Testis (tissue), 2 donors: ENCODE measurements around the gene PCBD2.

Experiments
- POLR2A ChIP-seq: fragments of 450-650 bp; IDR thresholded peaks from one replicate; pipeline ENCODE4 v1.6.1; 2017; ENCODE audit warnings: antibody characterized with exemption, mild to moderate bottlenecking, moderate library complexity
- TF ChIP-seq, protein P1 (sequence below), 3 experiments: fragments of 450-650 bp in 2 of 3; fragments of 200-600 bp in 1 of 3; sonication (generic) in 1 of 3; IDR thresholded peaks; one replicate each; pipeline ENCODE4 v1.5.1; 2016 to 2019; ENCODE audit warnings: antibody characterized with exemption in 3 of 3, mild to moderate bottlenecking in 2 of 3, moderate library complexity in 1 of 3

DNA sequence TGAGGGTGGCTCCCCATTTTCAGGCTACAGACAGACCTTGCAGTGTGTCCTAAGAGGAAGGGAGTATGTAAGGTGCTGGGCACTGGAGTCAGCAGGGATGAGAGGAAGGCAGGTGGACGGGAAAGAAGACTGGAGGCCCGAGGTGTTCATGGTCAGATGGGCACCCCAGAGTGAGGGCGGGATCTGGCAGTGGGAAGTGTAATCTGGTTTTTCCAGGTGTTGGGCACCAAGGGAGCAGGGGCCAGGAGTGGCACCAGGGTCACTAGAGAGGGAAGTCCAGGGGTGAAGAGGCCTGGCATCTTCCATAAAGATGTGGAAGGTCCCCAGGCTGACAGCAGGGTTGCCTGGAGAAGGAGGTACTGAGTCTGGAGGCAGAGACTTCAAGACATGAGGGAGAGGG is 99.4 kb downstream of the PCBD2 start:
- TF ChIP-seq POLR2A = no peak
- TF ChIP-seq, protein P1, sequence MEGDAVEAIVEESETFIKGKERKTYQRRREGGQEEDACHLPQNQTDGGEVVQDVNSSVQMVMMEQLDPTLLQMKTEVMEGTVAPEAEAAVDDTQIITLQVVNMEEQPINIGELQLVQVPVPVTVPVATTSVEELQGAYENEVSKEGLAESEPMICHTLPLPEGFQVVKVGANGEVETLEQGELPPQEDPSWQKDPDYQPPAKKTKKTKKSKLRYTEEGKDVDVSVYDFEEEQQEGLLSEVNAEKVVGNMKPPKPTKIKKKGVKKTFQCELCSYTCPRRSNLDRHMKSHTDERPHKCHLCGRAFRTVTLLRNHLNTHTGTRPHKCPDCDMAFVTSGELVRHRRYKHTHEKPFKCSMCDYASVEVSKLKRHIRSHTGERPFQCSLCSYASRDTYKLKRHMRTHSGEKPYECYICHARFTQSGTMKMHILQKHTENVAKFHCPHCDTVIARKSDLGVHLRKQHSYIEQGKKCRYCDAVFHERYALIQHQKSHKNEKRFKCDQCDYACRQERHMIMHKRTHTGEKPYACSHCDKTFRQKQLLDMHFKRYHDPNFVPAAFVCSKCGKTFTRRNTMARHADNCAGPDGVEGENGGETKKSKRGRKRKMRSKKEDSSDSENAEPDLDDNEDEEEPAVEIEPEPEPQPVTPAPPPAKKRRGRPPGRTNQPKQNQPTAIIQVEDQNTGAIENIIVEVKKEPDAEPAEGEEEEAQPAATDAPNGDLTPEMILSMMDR (IDR thresholded peaks at IDR 0.05) = no peak
